Measurements from ENCODE around the gene CCL22. TPM values are rescaled to one million over a fixed set of nuclear protein-coding genes. Genes with fewer than 3 reads are reported as not detected.

Gene CCL22
- total RNA-seq, 1 experiment from 2014 or later: 0.66 TPM

Other genes with a start within 250 kb of the CCL22 start
- 88.5 TPM for gene PSME3IP1, start 172.7 kb upstream of the CCL22 start, total RNA-seq (2021; ENCODE audit: unreplicated experiment)
- 24.9 TPM for gene RSPRY1, start 172.5 kb upstream of the CCL22 start, total RNA-seq (2021; ENCODE audit: unreplicated experiment)
- 28.8 TPM for gene ARL2BP, start 113.5 kb upstream of the CCL22 start, total RNA-seq (2021; ENCODE audit: unreplicated experiment)
- 3.1 TPM for gene PLLP, start 74.1 kb upstream of the CCL22 start, total RNA-seq (2021; ENCODE audit: unreplicated experiment)
- gene CX3CL1, start 13.7 kb downstream of the CCL22 start, total RNA-seq (2021; ENCODE audit: unreplicated experiment): 0.15 TPM
- not detected for gene CCL17, start 46.0 kb downstream of the CCL22 start, total RNA-seq (2021; ENCODE audit: unreplicated experiment)
- gene CIAPIN1, start 88.6 kb downstream of the CCL22 start, total RNA-seq (2021; ENCODE audit: unreplicated experiment): 68.5 TPM
- 62.7 TPM for gene COQ9, start 88.7 kb downstream of the CCL22 start, total RNA-seq (2021; ENCODE audit: unreplicated experiment)
- gene POLR2C, start 103.9 kb downstream of the CCL22 start, total RNA-seq (2021; ENCODE audit: unreplicated experiment): 74.4 TPM
- 14.4 TPM for gene DOK4, start 127.7 kb downstream of the CCL22 start, total RNA-seq (2021; ENCODE audit: unreplicated experiment)
- gene CCDC102A, start 177.8 kb downstream of the CCL22 start, total RNA-seq (2021; ENCODE audit: unreplicated experiment): 4.5 TPM
- 3.7 TPM for gene ADGRG5, start 183.9 kb downstream of the CCL22 start, total RNA-seq (2021; ENCODE audit: unreplicated experiment)